ENCODE measurements around the gene TMC6. TPM values are rescaled to one million over a fixed set of nuclear protein-coding genes. Genes with fewer than 3 reads are reported as not detected.

TMC6 gene
- total and polyA plus RNA-seq, 2 of the 4 experiments (the other 2 are of a cell fraction): 0.19 TPM; not detected in 1

DNA sequence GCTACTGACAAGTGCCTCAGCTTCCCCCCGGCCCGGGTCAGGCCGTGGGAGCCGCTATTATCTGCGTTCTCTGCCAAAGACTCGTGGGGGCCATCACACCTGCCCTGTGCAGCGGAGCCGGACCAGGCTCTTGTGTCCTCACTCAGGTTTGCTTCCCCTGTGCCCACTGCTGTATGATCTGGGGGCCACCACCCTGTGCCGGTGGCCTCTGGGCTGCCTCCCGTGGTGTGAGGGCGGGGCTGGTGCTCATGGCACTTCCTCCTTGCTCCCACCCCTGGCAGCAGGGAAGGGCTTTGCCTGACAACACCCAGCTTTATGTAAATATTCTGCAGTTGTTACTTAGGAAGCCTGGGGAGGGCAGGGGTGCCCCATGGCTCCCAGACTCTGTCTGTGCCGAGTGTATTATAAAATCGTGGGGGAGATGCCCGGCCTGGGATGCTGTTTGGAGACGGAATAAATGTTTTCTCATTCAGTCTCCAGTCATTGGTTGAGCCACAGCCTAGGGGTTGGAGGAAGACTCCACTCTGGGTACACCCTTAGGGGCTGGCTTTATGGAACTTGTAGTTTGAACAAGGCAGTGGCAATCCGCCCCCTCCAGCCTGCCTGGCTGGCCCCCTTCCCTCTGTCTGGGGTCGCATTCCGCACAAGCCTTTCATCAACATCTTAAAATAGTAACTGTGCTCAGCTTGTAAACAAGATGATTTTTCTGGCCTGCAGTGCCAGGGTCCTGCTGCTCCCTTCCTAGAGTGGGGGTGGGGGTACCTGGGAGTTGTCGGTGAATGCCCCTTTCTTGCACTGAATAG, 43.9 kb upstream of the TMC6 start:
- peak overlapping the region in 1 of 2 experiments; percentile 4; a peak in 1 of 4 replicates for H4K8ac ChIP-seq (ENCODE audit: low read depth in 2 of 2, low read length in 2 of 2)
- H3K4me2 ChIP-seq (ENCODE audit: low read depth, low read length): peak overlapping the region; percentile 12; the same call in 1 of the 2 replicates
- no peak overlapping the region for H3K18ac ChIP-seq (ENCODE audit: low read depth, low read length)
- no peak overlapping the region for H3K9ac ChIP-seq (ENCODE audit: low read depth, low read length)
- peaks cover 13% of the 10 kb centered on the region for H3K4me1 ChIP-seq (ENCODE audit: control insufficient read depth, insufficient read depth, low read length)
- dilution Hi-C loops (cut with HindIII; ENCODE audit: low sequenced_read_pairs, unreplicated experiment): no loop called here
- peak overlapping the region; percentile 23; the same call in 1 of the 2 replicates for H2BK120ac ChIP-seq (ENCODE audit: low read depth, low read length)
- in situ Hi-C loops (cut with MboI; ENCODE audit: low sequenced_read_pairs): no loop called here
- H4K5ac ChIP-seq (ENCODE audit: low read depth, low read length): no peak overlapping the region
- H3K14ac ChIP-seq (replicated peaks; ENCODE audit: low read depth, low read length): no peak overlapping the region
- 0 out of 2 replicates have a peak overlapping the region, but pooled peaks have one; percentile 36 for H2BK20ac ChIP-seq (ENCODE audit: low read depth, low read length)
- H2BK15ac ChIP-seq (ENCODE audit: low read depth, low read length): no peak overlapping the region; the same call in 2 of the 3 replicates
- no peak overlapping the region for H3K27ac ChIP-seq (ENCODE audit: insufficient read depth, low read length)
- peaks cover 0 to 33% of the 10 kb centered on the region in 2 experiments; a peak in 2 of 4 replicates for H3K79me1 ChIP-seq (ENCODE audit: low read depth in 1 of 2, low read length in 2 of 2)
- 0 out of 2 replicates have a peak overlapping the region, but pooled peaks have one; percentile 23 for H4K91ac ChIP-seq (ENCODE audit: insufficient read depth, low read depth, low read length)
- ATAC-seq (ENCODE audit: low read depth): peak; percentile 44
- H2AK9ac ChIP-seq (replicated peaks; ENCODE audit: low read depth, low read length, poor library complexity): peak overlapping the region; percentile 72
- no peaks in the 10 kb centered on the region for H3K9me3 ChIP-seq (ENCODE audit: control insufficient read depth, insufficient read depth, low read length)
- TF ChIP-seq MAZ (IDR thresholded peaks at IDR 0.05; ENCODE audit: borderline replicate concordance, low read depth, low read length): peak; percentile 49; the same call in 1 of the 2 replicates
- no peak for TF ChIP-seq RFX5 (IDR thresholded peaks at IDR 0.05; ENCODE audit: low read depth, low read length)
- no peak for TF ChIP-seq MXI1 (IDR thresholded peaks at IDR 0.05; ENCODE audit: borderline replicate concordance, low read depth, low read length)
- no peak for TF ChIP-seq BHLHE40 (IDR thresholded peaks at IDR 0.05; ENCODE audit: low read depth, low read length)
- TF ChIP-seq FOS (IDR thresholded peaks at IDR 0.05; ENCODE audit: low read depth, low read length): no peak
- TF ChIP-seq POLR2A (IDR thresholded peaks at IDR 0.05; ENCODE audit: low read depth, low read length): no peak
- TF ChIP-seq, protein P1, sequence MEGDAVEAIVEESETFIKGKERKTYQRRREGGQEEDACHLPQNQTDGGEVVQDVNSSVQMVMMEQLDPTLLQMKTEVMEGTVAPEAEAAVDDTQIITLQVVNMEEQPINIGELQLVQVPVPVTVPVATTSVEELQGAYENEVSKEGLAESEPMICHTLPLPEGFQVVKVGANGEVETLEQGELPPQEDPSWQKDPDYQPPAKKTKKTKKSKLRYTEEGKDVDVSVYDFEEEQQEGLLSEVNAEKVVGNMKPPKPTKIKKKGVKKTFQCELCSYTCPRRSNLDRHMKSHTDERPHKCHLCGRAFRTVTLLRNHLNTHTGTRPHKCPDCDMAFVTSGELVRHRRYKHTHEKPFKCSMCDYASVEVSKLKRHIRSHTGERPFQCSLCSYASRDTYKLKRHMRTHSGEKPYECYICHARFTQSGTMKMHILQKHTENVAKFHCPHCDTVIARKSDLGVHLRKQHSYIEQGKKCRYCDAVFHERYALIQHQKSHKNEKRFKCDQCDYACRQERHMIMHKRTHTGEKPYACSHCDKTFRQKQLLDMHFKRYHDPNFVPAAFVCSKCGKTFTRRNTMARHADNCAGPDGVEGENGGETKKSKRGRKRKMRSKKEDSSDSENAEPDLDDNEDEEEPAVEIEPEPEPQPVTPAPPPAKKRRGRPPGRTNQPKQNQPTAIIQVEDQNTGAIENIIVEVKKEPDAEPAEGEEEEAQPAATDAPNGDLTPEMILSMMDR (conservative IDR thresholded peaks at IDR 0.05; ENCODE audit: low read depth, low read length): no peak
- H3K23ac ChIP-seq (ENCODE audit: low read depth, low read length): no peak overlapping the region
- H3K9me1 ChIP-seq (ENCODE audit: insufficient read depth, low read length): peaks cover 8% of the 10 kb centered on the region; the same call in 1 of the 2 replicates
- H2AK5ac ChIP-seq (ENCODE audit: low read depth, low read length): peak overlapping the region; percentile 7; the same call in 1 of the 2 replicates
- WGBS, 2 experiments (ENCODE audit: extremely low coverage in 2 of 2, insufficient read length in 1 of 2): 56% methylated on average over 4 of the region's 19 CpGs; no CpG with 5 or more reads in 1 of the 2 experiments
- H3K27me3 ChIP-seq (ENCODE audit: control insufficient read depth, insufficient read depth, low read length): no peaks in the 10 kb centered on the region
- peaks cover 6% of the 10 kb centered on the region; the same call in 1 of the 2 replicates for H4K20me1 ChIP-seq (ENCODE audit: insufficient read depth, low read length)
- H2AFZ ChIP-seq (replicated peaks; ENCODE audit: low read length, poor library complexity): peak overlapping the region; percentile 18
- no peak overlapping the region for H3K56ac ChIP-seq (ENCODE audit: extremely low read depth, insufficient read depth, low read length)
- H3K36me3 ChIP-seq (ENCODE audit: control insufficient read depth, insufficient read depth, low read length): no peaks in the 10 kb centered on the region
- ChIA-PET CTCF (no interaction called here), POLR2A (ENCODE audit: unreplicated experiment) (no interaction called here)
- H3K4me3 ChIP-seq (ENCODE audit: insufficient read depth, low read depth, low read length): no peak overlapping the region
- H2BK5ac ChIP-seq (ENCODE audit: low read depth, low read length, poor library complexity, severe bottlenecking): peak overlapping the region; percentile 0
- intact Hi-C loops (cut with micrococcal nuclease): no loop called here
- peak overlapping the region; percentile 30; the same call in 1 of the 2 replicates for H3K4ac ChIP-seq (ENCODE audit: low read depth, low read length)
- DNase-seq: peak; percentile 49
- BruUV-seq (replicated peaks): no TSS peak

Measured in IMR-90 (cell line).